HG02571 (cell line): ENCODE data around the gene TES.
"Not testable (repeated sequence)": the region's sequence is repeated elsewhere in the genome, so short reads cannot be mapped to it uniquely, and the experiment has no call there.

Source experiments
- ATAC-seq: cut with Tn5 transposase; IDR thresholded peaks from one replicate; pipeline ENCODE4 v1.9.1; 2021; ENCODE audit warnings: mild to moderate bottlenecking, moderate library complexity; ENCODE audit not compliant: unreplicated experiment

TES gene

DNA sequence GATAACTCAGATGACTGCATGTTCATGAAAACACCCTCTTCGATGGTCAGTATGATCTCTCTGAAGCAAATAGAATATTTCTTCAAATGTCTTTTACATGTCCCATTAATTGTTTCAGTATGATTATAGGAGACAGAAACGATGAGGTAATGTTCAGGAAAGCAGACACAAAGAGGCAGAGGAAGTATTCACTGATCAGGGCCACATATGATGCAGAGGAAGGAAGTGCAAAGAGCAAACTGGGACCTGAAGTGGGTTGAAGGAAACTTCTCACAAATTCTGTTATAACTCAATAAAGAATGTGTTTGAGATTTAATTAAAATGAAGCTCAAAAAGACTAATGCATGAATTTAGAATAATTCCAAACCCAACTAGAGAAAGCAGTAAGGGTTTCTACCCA is 70.5 kb downstream of the TES start:
- no peak for ATAC-seq

DNA sequence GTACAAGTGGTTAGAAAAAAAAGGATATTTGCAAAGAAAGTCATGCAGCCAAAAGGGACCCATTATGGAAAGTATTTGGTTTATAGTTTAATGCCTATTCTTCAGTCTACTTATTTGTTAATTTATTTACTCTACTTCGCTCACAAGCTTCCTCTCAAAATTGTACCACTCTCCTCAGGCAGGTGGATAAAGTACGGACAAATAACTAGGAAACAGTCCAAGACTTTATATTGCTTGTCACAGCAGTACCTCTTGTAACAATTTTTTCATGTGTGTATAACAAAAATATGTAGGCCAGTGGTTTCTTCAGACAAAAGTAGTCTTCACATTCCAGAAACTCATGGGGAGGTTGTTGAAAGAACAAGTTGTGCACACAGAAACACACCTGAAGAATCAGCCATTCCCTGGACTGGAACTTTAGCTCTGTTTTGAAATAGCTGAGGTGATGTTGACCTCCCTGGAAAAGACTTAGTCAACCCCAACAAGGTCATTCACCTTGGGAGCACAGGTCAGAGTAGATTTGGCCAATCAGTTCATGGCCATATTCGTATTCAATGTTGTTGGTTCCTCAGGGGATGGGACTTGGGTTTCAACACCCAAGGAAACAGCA is 73.4 kb downstream of the TES start:
- ATAC-seq: no peak

DNA sequence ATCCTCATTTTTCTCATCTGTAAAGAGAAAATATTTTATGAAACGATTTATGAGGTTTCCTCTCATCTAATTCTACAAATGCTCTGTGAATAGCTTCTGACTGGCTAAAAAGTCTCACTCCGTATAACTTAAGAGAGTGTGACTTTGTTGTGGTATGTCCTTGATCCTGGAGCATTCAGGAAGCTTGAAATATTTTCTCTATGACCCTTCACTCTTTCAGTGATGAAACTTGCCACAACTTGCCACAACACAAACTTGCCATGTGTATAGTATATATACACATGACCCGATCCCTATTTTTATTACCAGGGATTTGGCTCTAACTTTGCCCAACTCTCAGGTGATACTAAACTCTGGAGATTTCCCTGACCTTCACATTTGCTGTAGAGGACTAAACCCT is 74.1 kb downstream of the TES start:
- ATAC-seq: no peak

DNA sequence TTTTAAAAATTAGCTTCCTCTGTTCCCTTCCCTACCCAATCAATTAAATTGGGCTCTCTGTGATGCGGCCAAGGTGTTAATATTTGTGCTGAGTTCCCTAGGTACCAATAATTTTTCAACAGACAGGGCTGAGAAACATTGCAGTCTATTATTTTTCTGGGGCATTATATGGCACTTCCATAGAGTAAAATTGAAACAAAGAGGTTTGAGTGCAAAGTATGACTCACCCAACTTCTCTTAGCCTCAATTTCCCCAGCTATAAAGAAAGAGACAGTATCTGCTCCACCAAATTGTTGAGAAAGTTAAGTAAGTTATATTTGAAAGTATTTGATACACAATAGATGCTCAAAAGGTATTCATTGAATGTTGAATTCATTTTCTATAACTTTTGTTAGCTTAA is 74.9 kb downstream of the TES start:
- ATAC-seq: no peak

DNA sequence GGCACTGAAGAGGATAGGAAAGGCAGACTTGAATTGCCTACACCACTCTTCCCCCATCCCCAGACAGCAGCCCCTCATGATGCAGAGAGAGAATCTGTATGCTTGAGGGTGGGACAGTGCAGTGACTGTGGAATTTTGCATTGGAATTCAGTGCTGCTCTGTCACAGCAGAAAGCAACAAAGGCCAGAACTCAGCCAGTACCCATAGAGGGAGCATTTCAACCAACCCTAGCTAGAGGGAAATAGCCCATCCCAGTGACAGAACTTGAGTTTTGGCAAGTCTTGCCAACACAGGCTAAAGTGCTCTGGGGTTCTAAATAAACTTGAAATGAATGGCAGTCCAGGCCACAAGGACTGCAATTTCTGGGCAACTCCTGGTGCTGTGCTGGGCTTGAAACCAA is 80.4 kb downstream of the TES start:
- ATAC-seq: no peak

DNA sequence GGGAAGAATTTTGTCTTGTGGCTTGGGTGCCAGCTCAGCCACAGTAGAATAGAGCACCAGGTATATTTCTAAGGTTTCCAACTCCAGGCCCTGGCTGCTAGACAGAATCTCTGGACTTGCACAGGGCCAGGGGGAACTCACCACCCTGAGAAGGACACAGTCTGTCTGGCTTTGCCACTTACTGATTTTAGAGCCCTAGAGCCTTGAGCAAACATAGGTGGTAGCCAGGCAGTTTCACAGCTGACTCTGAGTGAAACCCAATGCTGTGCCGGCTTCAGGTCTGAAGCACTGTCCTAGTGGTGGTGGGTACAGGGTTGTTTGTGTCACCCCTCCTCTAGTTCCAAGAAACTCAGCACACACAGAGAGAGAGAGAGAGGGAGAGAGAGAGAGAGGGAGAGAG is 81.6 kb downstream of the TES start:
- ATAC-seq: no peak

DNA sequence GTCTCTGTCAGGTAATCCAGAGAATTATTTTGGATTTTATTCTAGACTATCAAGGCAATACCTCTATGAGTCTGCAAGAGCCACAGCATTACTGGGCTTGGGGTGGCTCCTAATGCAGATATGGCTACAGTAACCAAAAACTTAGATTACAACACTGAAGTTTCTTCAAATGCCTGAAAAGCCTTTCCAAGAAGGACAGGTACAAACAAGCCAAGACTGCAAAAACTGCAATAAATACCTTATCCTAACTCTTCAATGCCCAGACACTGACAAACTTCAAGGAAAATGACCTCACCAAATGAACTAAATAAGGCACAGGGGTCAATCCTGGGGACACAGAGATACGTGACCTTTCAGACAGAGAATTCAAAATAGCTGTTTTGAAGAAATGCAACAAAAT is 82.0 kb downstream of the TES start:
- no peak for ATAC-seq

DNA sequence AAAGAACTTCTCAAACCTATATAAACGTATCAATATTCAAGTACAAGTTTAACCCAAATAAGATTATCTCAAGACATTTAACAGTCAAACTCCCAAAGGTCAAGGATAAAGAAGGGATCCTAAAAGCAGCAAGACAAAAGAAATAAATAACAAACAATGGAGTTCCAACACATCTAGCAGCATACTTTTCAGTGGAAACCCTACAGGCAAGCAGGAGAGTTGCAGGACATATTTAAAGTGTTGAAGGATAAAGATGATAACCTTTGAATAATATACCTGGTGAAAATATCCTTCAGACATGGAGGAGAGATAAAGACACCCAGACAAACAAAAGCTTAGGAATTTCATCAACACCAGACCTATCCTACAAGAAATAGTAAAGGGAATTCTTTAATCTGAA is 82.8 kb downstream of the TES start:
- no peak for ATAC-seq

DNA sequence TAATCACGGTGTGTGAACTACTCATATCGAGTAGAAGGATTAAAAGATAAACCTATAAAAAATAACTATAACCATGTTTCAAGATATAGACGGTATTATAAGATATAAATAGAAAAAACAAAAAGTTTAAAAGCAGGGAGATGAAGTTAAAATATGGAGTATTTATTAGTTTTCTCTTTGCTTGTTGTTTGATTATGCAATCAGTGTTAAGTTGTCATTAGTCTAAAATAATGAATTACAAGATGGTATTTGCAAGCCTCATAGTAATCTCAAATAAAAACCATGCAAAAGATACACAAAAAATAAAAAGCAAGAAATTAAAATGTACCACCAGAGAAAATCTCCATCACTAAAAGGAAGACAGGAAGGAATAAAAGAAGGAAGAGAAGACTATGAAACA is 83.3 kb downstream of the TES start:
- ATAC-seq: no peak

DNA sequence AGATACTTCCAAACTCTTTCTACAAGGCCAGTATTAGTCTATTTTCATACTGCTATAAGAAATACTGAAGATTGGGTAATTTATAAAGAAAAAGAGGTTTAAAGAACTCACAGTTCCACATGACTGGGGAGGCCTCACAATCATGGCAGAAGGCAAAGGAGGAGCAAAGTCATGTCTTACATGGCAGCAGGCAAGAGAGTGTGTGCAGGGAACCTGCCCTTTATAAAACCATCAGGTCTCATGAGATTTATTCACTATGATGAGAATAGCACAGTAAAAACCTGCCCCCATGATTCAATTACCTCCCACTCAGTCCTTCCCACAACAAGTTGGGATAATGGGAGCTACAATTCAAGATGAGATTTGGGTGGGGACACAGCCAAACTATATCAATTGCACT is 85.6 kb downstream of the TES start:
- ATAC-seq: not testable (repeated sequence)

DNA sequence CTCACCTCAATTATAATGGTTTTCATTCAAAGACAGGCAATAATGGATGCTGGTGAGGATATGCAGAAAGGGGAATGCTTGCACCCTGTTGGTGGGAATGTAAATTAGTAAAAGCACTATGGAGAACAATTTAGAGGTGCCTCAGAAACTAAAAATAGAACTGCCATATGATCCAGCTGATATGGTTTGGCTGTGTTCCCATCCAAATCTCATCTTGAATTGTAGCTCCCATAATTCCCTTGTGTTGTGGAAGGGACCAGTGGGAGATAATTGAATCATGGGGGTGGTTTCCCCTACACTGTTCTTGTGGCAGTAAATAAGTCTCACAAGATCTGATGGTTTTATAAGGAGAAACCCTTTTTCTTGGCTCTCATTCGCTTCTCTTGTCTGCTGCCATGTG is 87.7 kb downstream of the TES start:
- no peak for ATAC-seq

DNA sequence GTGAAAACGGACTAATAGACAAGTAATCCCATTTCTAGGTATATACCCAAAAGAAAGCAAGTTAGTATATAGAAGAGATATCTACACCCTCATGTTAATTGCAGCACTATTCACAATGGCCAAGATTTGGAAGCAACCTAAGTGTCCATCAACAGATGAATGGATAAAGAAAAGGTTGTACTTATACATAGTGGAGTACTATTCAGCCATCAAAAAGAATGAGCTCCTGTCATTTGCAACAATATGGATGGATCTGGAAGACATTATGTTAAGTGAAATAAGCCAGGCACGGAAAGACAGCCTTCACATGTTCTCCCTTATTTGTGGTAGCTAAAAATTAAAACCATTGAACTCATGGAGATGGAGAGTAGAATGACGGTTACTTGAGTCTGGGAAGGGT is 88.2 kb downstream of the TES start:
- ATAC-seq: no peak

DNA sequence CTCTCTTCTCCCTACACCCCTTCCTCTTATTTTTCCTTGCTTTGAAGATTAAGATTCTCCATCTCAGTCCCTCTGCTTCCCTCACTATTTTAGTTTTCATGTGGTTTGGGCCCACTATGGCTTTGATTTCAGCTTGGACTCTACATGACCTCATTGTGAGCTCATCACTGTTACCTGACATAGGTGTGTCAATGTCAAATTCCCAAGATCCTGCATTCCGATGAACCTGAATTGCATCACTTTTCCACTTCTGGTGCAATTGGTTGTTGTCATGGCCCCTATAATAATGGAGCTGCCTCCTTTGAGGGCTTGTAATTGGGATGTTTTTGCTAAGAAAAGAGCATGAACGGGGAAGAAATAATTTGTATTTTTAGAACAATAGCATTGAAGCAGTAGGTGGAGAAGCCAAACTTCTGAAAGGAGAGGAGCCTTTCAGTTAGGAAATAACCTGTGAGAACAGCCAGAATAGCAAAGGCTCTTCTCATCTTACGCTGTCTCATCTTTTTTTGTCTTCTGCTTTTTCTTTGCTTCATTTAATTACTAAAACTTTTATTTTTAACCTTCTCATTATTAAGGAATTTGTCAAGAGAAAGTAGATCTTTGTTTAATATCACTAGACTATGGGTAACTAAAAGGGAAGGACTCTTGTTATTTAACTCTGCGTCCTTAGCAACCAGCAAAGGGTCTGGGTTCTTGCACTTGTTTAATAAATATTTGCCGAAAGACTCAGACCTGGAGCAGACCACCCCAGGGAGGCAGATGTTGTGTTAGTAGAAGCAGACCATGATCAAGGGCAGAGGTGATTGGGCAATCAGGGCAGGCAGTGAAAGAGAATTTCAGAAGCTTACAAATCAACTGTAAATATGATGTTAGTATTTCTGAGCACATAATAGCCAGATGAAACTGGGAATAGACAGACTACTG is 95.4 kb downstream of the TES start:
- ATAC-seq: no peak

DNA sequence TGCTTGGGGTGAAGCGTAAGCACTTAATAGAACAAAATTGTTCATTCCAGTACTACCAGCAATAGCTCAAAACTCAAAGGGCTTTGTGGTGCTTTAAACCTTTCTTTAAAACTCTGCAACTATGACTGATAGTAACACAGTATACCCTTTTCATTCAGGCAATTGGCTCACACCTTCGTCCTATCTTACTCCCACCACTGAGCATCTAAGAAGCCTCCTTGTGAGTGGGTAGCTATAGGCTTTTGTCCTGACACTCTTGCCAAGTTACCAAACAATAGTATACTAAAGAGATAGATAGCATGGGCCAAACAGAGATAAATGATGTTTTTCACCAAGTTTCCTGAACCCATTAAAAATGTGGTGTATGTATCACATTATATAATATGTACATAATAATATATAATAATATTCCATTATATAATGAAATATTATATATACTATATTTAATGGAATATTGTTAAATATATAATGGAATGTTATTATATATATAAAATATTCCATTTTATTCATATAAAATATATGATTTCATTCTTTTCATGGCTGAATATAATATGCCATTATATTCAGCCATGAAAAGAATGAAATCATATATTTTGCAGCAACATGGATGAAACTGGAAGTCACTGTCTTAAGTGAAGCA is 96.2 kb downstream of the TES start:
- no peak for ATAC-seq

DNA sequence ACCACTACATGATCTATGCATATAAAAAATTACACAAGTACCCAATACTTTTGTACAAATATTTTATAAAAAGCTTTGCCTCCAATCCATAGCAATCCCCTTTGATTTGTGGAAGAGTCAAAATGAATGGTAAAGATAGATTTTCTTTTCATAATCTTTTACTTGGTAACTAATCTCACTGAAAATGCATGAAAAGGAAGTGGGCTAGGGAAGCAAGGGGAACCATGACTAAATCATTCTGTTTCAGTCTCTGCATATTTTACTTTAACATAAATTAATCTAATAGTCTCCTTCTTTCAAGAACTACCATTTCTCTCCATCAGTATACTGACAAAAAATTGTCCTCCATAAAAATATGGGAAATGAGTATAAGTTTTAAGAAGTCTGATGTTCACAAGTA is 96.9 kb downstream of the TES start:
- no peak for ATAC-seq
